ENCODE measurements around the gene GRM7. TPM values are rescaled to one million over a fixed set of nuclear protein-coding genes. Genes with fewer than 3 reads are reported as not detected.

Gene GRM7
- total and polyA plus RNA-seq, 2 experiments from 2014 or later = 0.40 TPM; not detected in 1

DNA sequence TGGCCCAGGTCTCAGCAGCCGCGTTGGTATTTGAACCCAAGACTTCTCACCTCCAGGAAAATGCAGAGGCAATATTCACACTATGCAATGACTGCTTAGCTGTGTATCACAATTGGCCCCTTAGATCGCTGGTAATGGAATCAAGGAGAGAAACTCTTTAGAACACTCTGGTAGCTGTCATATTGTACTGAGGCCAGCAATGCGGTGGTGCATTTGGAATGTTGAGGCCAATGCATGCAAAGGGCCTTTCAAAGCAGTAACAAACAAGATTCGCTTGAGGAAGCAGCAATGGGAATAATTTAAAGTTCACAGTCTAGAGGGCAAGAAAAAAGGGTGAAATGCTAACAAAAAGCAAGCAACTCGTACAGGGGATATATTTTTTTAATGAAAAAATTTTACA, 764.1 kb downstream of the GRM7 start:
- Mint-ChIP-seq H3K27me3 (ENCODE audit: insufficient read depth, low read depth, poor library complexity) (no peaks in the 10 kb centered on the region), H3K9me3 (no peaks in the 10 kb centered on the region), H3K36me3 (ENCODE audit: low read depth) (no peaks in the 10 kb centered on the region), H3K27ac (no peak overlapping the region; the same call in 1 of the 2 replicates), H3K4me3 (no peak overlapping the region), H3K4me1 (peaks cover 6% of the 10 kb centered on the region; the same call in 2 of the 3 replicates)
- H3K4me2 ChIP-seq = no peak overlapping the region
- no peaks in the 10 kb centered on the region for H3K36me3 ChIP-seq (ENCODE audit: insufficient read depth)
- no peaks in the 10 kb centered on the region for H3F3A ChIP-seq (replicated peaks; ENCODE audit: low read depth)
- no peak for TF ChIP-seq ZNF331 (CRISPR knock-in tag; IDR thresholded peaks at IDR 0.05; ENCODE audit: low read depth)
- TF ChIP-seq EZH2 (IDR thresholded peaks at IDR 0.05; ENCODE audit: low read depth, unreplicated experiment) = no peak
- TF ChIP-seq, protein P1, sequence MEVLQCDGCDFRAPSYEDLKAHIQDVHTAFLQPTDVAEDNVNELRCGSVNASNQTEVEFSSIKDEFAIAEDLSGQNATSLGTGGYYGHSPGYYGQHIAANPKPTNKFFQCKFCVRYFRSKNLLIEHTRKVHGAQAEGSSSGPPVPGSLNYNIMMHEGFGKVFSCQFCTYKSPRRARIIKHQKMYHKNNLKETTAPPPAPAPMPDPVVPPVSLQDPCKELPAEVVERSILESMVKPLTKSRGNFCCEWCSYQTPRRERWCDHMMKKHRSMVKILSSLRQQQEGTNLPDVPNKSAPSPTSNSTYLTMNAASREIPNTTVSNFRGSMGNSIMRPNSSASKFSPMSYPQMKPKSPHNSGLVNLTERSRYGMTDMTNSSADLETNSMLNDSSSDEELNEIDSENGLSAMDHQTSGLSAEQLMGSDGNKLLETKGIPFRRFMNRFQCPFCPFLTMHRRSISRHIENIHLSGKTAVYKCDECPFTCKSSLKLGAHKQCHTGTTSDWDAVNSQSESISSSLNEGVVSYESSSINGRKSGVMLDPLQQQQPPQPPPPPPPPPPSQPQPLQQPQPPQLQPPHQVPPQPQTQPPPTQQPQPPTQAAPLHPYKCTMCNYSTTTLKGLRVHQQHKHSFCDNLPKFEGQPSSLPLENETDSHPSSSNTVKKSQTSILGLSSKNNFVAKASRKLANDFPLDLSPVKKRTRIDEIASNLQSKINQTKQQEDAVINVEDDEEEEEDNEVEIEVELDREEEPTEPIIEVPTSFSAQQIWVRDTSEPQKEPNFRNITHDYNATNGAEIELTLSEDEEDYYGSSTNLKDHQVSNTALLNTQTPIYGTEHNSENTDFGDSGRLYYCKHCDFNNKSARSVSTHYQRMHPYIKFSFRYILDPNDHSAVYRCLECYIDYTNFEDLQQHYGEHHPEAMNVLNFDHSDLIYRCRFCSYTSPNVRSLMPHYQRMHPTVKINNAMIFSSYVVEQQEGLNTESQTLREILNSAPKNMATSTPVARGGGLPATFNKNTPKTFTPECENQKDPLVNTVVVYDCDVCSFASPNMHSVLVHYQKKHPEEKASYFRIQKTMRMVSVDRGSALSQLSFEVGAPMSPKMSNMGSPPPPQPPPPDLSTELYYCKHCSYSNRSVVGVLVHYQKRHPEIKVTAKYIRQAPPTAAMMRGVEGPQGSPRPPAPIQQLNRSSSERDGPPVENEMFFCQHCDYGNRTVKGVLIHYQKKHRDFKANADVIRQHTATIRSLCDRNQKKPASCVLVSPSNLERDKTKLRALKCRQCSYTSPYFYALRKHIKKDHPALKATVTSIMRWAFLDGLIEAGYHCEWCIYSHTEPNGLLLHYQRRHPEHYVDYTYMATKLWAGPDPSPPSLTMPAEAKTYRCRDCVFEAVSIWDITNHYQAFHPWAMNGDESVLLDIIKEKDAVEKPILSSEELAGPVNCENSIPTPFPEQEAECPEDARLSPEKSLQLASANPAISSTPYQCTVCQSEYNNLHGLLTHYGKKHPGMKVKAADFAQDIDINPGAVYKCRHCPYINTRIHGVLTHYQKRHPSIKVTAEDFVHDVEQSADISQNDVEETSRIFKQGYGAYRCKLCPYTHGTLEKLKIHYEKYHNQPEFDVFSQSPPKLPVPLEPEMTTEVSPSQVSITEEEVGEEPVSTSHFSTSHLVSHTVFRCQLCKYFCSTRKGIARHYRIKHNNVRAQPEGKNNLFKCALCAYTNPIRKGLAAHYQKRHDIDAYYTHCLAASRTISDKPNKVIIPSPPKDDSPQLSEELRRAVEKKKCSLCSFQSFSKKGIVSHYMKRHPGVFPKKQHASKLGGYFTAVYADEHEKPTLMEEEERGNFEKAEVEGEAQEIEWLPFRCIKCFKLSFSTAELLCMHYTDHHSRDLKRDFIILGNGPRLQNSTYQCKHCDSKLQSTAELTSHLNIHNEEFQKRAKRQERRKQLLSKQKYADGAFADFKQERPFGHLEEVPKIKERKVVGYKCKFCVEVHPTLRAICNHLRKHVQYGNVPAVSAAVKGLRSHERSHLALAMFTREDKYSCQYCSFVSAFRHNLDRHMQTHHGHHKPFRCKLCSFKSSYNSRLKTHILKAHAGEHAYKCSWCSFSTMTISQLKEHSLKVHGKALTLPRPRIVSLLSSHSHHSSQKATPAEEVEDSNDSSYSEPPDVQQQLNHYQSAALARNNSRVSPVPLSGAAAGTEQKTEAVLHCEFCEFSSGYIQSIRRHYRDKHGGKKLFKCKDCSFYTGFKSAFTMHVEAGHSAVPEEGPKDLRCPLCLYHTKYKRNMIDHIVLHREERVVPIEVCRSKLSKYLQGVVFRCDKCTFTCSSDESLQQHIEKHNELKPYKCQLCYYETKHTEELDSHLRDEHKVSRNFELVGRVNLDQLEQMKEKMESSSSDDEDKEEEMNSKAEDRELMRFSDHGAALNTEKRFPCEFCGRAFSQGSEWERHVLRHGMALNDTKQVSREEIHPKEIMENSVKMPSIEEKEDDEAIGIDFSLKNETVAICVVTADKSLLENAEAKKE (CRISPR knock-in tag; IDR thresholded peaks at IDR 0.05) = no peak
- TF ChIP-seq, protein P2, sequence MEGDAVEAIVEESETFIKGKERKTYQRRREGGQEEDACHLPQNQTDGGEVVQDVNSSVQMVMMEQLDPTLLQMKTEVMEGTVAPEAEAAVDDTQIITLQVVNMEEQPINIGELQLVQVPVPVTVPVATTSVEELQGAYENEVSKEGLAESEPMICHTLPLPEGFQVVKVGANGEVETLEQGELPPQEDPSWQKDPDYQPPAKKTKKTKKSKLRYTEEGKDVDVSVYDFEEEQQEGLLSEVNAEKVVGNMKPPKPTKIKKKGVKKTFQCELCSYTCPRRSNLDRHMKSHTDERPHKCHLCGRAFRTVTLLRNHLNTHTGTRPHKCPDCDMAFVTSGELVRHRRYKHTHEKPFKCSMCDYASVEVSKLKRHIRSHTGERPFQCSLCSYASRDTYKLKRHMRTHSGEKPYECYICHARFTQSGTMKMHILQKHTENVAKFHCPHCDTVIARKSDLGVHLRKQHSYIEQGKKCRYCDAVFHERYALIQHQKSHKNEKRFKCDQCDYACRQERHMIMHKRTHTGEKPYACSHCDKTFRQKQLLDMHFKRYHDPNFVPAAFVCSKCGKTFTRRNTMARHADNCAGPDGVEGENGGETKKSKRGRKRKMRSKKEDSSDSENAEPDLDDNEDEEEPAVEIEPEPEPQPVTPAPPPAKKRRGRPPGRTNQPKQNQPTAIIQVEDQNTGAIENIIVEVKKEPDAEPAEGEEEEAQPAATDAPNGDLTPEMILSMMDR (conservative IDR thresholded peaks at IDR 0.05; ENCODE audit: low read depth in 2 of 2) = no peak
- no peak for TF ChIP-seq STAT1 (IDR thresholded peaks at IDR 0.05; ENCODE audit: unreplicated experiment)
- TF ChIP-seq ZNF114 (CRISPR knock-in tag; IDR thresholded peaks at IDR 0.05) = no peak
- TF ChIP-seq, protein P3, sequence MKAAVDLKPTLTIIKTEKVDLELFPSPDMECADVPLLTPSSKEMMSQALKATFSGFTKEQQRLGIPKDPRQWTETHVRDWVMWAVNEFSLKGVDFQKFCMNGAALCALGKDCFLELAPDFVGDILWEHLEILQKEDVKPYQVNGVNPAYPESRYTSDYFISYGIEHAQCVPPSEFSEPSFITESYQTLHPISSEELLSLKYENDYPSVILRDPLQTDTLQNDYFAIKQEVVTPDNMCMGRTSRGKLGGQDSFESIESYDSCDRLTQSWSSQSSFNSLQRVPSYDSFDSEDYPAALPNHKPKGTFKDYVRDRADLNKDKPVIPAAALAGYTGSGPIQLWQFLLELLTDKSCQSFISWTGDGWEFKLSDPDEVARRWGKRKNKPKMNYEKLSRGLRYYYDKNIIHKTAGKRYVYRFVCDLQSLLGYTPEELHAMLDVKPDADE (IDR thresholded peaks at IDR 0.05) = no peak
- TF ChIP-seq POLR2AphosphoS5 (IDR thresholded peaks at IDR 0.05; ENCODE audit: low read depth) = no peak
- no peak for TF ChIP-seq NANOG (IDR thresholded peaks at IDR 0.05; ENCODE audit: borderline replicate concordance)
- TF ChIP-seq CREB1 (CRISPR knock-in tag; IDR thresholded peaks at IDR 0.05; ENCODE audit: low read depth) = no peak
- TF ChIP-seq EZH2phosphoT487 (IDR thresholded peaks at IDR 0.05; ENCODE audit: unreplicated experiment) = no peak
- TF ChIP-seq JUNB (IDR thresholded peaks at IDR 0.05; ENCODE audit: unreplicated experiment) = no peak
- TF ChIP-seq, protein P4, sequence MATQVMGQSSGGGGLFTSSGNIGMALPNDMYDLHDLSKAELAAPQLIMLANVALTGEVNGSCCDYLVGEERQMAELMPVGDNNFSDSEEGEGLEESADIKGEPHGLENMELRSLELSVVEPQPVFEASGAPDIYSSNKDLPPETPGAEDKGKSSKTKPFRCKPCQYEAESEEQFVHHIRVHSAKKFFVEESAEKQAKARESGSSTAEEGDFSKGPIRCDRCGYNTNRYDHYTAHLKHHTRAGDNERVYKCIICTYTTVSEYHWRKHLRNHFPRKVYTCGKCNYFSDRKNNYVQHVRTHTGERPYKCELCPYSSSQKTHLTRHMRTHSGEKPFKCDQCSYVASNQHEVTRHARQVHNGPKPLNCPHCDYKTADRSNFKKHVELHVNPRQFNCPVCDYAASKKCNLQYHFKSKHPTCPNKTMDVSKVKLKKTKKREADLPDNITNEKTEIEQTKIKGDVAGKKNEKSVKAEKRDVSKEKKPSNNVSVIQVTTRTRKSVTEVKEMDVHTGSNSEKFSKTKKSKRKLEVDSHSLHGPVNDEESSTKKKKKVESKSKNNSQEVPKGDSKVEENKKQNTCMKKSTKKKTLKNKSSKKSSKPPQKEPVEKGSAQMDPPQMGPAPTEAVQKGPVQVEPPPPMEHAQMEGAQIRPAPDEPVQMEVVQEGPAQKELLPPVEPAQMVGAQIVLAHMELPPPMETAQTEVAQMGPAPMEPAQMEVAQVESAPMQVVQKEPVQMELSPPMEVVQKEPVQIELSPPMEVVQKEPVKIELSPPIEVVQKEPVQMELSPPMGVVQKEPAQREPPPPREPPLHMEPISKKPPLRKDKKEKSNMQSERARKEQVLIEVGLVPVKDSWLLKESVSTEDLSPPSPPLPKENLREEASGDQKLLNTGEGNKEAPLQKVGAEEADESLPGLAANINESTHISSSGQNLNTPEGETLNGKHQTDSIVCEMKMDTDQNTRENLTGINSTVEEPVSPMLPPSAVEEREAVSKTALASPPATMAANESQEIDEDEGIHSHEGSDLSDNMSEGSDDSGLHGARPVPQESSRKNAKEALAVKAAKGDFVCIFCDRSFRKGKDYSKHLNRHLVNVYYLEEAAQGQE (IDR thresholded peaks at IDR 0.05; ENCODE audit: unreplicated experiment) = no peak
- no peaks in the 10 kb centered on the region for H3K4me1 ChIP-seq (ENCODE audit: insufficient read depth)
- ATAC-seq = no peak
- no peaks in the 10 kb centered on the region for H3K79me2 ChIP-seq (replicated peaks; ENCODE audit: insufficient read depth)
- H3K27ac ChIP-seq (ENCODE audit: low read depth) = no peak overlapping the region
- H2AFZ ChIP-seq = no peak overlapping the region; the same call in 1 of the 2 replicates
- H3K9me2 ChIP-seq (ENCODE audit: insufficient read depth) = peaks cover 18% of the 10 kb centered on the region
- DNase-seq (ENCODE audit: low spot score) = no peak
- H3K4me3 ChIP-seq = no peak overlapping the region
- no peaks in the 10 kb centered on the region for H3K27me3 ChIP-seq (ENCODE audit: insufficient read depth)
- H4K20me1 ChIP-seq (replicated peaks; ENCODE audit: insufficient read depth) = no peaks in the 10 kb centered on the region
